HK-2 (cell line): ENCODE measurements around the gene ZNF423.

Experiments used
- DNase-seq: peaks from one replicate; pipeline ENCODE4 v3.0.0-alpha.2; 2018; ENCODE audit not compliant: unreplicated experiment

Gene ZNF423

GRCh38 chr16:49869731-49870130 lies 13.8 kb upstream of the ZNF423 start:
- DNase-seq, result no peak

- DNase-seq, result no peak
Measured at GRCh38 chr16:49867796-49868668, 12.1 kb upstream of the ZNF423 start.

- no peak for DNase-seq
Measured at GRCh38 chr16:49867234-49867633, 11.3 kb upstream of the ZNF423 start.

- DNase-seq, result no peak
Measured at GRCh38 chr16:49866595-49867071, 10.7 kb upstream of the ZNF423 start.

- DNase-seq, result no peak
Measured at GRCh38 chr16:49862694-49863093, 6.8 kb upstream of the ZNF423 start.

- DNase-seq, result no peak
Measured at GRCh38 chr16:49861299-49861698, 5.4 kb upstream of the ZNF423 start.

- no peak for DNase-seq
Measured at GRCh38 chr16:49860593-49860992, 4.7 kb upstream of the ZNF423 start.

GRCh38 chr16:49859125-49859811 lies 3.4 kb upstream of the ZNF423 start:
- no peak for DNase-seq

- no peak for DNase-seq
Measured at GRCh38 chr16:49858200-49859124, 2.5 kb upstream of the ZNF423 start.

- DNase-seq, result peak; percentile 43
Measured at GRCh38 chr16:49857423-49858181, 1.7 kb upstream of the ZNF423 start.

GRCh38 chr16:49856672-49857330 lies 889 bp upstream of the ZNF423 start:
- peak; percentile 57 for DNase-seq

GRCh38 chr16:49855280-49855821 lies 561 bp downstream of the ZNF423 start:
- DNase-seq, result peak; percentile 78

GRCh38 chr16:49854796-49855203 lies 1.1 kb downstream of the ZNF423 start:
- DNase-seq, result peak; percentile 31

- no peak for DNase-seq
Measured at GRCh38 chr16:49854188-49854795, 1.6 kb downstream of the ZNF423 start.

GRCh38 chr16:49852279-49852678 lies 3.6 kb downstream of the ZNF423 start:
- DNase-seq, result no peak

- DNase-seq, result no peak
Measured at GRCh38 chr16:49851468-49851787, 4.5 kb downstream of the ZNF423 start.

- DNase-seq, result no peak
Measured at GRCh38 chr16:49850558-49851467, 5.1 kb downstream of the ZNF423 start.

- no peak for DNase-seq
Measured at GRCh38 chr16:49849754-49850108, 6.2 kb downstream of the ZNF423 start.
